HG03558 (cell line): Measurements from ENCODE around the gene ANAPC5.

Source experiments
- ATAC-seq: cut with Tn5 transposase; IDR thresholded peaks from one replicate; pipeline ENCODE4 v1.9.1; 2021; ENCODE audit warnings: moderate number of reproducible peaks; ENCODE audit not compliant: unreplicated experiment; ENCODE audit errors: extremely low read depth

ANAPC5 gene

DNA sequence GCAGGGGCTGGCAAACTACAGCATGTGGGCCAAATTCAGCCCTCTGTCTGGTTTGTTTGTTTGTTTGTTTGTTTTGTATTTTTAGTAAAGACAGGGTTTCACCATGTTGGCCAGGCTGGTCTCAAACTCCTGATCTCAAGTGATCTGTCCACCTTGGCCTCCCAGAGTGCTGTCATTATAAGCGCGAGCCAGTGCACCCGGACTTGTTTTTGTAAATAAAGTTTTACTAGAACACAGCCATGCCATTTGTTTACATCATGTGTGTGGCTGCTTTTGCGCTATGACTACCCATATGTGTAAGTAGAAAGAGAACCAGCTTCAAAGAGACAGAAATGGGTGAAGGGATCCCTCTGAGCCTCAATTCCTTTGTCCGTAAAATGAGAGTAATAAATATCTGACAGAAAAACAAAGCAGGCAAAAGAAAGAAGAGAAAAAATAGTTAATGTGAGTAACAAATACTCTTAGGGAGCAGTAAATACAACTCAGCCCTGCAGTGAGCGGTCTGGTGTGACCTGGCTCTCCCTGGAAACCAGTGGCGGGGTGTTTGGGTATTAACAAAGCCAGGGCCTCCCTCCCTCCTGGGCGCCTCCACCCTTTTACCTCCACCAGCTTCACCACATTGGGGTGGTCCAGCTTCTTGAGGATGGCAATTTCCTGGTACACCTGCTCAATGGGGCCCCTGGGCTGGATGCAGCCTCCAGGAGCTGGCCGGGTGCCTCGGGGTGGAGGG, 88.8 kb downstream of the ANAPC5 start:
- ATAC-seq, result no peak

DNA sequence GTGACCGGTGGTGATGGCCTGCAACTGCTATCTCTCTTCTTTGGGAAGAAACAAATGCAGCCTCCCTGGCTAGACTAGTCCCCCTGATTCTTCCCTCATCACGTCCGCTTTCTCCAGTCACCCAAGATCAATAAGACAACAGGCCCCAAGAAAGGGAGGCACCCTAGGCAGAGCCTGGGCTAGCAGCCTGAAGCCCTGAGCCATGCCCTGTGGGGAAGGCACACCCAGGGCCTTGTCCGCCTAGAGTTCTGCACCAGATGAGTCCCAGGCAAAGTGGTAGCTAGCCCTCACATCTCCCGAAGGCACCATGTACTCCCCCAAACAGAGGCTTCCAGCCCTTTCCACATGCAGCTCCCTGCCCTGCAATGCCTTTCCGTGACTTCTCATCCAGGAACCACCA, 90.8 kb downstream of the ANAPC5 start:
- ATAC-seq, result no peak

GRCh38 chr12:121260091-121260490, 92.1 kb downstream of the ANAPC5 start:
- no peak for ATAC-seq

DNA sequence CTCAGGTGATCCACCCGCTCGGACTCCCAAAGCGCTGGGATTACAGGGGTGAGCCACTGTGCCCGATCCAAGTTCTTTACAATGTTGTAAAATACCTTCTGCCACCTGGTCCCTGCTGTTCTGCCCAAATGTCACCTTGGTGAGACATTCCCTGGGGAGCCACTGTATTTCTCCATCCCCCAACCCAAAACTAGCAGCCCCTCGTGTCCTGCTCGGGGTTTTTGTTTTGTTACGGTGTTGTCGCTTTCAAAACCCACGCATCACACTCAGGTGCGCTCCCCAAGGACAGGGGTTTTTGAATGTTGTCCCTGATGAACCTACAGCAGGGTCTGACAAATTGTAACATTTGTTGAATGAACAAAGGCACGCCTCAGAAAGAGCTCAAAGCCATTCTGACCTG, 93.1 kb downstream of the ANAPC5 start:
- no peak for ATAC-seq
